ENCODE results near the gene GET3.
A peak's percentile ranks its signal among the peaks of the same experiment; 100 is the strongest.
"Not testable (repeated sequence)": the region's sequence is repeated elsewhere in the genome, so short reads cannot be mapped to it uniquely, and the experiment has no call there.

Gene GET3

DNA sequence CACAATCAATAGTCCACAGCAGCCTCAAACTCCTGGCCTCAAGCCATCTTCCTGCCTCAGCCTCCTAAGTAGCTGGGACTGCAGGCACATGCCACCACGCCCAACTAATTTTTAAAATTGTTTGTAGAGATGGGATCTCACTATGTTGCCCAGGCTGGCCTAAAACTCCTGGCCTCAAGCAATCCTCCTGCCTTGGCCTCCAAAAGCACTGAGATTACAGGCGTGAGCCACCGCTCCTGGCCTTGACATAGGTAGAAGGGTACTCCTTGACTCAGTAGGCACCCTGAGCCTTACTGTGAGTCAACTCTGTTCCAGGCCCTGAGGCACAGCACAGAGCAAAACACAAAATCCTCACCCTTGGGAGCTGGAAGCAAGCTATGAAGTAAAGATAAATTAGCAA, 21.4 kb upstream of the GET3 start:
- no peak for DNase-seq (ENCODE audit: low spot score)

DNA sequence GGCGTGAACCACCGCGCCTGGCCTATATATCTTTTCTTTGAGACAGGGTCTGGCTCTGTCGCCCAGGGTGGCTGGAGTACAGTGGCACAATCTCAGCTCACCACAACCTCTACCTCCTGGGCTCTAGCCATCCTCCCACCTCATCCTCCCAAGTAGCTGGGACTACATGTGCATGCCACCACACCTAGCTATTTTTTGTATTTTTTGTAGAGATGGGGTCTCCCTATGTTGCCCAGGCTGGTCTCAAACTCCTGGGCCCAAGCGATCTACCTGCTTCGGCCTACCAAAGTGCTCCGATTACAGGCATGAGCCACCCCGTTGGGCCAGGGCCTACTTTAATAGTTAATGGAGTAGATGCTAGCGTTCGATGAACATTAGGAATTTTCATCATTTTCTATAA, 17.0 kb upstream of the GET3 start:
- DNase-seq (ENCODE audit: low spot score) = no peak

DNA sequence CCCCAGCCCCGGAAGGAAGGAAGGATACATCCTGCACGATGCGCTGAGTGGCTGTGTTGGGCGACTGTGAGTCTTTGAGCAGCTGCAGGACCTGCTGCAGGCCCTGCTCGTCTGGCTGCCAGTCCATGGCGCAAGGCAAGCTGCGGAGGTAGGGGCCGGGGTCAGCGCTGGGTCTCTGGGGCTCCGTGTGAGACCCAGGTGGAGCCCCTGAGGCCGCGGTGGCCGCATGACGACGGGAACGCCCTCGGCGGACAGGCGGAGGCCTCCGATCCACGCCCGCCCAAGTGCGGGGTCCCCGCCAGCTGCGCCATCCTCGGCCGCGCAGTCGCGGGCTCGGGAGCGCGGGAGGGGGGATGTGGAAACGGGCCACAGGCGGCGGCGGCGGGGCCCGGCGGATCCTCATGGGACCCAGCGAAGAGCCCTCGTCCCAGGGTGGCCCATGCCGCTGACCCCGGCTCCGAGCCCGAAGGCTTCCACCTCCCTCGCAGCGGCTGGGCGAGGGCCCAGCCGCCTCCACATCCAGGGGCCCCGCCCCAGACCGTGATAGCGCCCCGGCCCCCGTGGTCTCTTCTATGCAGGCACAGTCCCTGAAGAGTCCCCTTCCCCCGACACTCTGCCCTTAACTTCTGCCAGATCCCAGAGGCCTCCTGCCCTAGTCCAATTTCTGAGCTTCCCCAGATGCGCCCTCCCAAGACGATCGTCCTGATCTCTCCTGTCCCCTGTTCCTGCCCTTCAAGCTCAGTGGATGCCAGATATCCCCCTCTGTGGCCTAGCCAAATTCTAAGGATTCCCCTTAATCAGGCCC, 16.2 kb upstream of the GET3 start:
- DNase-seq (ENCODE audit: low spot score) = peak; percentile 59

DNA sequence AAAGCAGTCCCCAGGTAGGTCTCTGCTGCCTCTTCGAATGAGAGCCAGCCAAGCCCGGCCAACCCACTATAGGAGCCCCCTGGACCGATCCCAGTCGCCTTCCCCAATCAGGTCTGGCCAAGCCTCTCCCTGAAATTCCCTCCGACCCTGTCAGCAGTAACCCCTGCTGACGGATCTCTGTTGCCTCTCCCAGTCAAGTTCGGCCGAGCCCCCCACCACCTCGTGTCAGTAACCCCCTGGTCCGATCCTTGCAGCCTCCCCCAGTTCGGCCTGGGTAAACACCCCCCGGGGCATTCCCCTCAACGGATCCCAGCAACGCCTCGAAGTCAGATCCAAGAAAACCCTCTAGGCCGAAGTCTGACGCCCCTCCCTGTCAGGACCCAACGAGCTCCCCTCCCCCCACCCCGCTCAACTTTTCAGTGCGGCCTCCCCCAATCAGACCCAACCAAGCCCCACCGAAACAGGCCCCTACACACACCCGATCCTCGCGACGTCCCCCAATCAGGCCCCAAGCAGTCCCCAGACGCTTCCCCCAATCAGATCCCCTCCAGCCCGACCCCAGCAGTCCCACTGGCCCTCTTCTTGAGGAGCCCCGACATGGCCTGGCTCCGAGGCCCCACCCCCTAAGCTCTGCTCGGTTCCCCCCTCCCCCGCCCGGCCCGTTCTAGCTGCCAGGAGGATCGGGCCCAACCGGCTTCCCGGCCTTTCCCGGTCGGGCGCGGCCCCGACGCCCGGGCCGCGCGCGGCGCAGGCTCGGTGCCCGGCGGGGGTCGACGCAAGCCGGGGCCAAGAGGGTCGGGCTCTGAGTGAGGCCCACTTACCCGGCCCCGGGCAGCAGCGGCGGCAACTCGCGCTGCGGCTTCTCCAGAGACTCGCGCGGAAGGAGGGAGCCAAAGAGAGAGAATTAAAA, 15.4 kb upstream of the GET3 start:
- DNase-seq (ENCODE audit: low spot score) = peak; percentile 76

DNA sequence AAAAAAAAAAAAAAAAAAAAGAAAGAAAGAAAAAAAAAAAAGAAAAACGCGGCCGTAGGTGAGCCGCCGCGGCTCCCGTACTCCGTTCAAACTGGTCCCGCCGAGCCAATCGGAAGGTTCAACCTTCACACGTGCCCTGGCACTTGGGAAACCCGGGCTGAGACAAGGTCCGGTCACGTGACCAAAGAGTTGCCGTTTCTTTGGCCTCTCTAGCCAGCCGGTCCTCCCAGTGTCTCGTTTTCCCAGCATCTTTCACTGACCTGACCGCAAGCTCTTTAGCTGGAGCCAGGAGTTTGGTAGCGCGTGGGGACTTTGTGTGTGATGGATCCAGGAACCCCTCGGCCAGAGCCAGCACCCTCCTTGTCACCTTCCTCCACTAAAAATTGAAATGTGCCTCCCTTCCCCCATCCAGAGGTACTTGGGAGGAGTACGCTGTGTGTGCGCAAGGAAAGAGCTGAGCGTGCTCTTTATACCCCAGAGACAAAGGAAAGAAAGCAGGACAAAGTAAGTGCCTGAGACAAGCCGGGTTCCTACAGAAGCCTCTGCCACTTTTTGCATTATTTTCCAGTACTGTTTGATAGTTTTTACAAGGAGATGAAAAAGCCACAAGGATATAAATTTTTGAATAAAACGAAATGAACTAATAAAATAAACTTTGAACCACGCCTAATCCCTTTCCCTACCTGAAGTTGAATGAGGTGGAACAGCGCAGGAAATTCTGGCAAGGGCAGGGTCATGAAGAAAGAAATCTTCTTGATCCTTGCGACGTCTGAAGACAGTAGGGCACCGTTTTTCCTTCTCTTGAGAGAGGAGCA, 14.5 kb upstream of the GET3 start:
- DNase-seq (ENCODE audit: low spot score) = peak; percentile 94

DNA sequence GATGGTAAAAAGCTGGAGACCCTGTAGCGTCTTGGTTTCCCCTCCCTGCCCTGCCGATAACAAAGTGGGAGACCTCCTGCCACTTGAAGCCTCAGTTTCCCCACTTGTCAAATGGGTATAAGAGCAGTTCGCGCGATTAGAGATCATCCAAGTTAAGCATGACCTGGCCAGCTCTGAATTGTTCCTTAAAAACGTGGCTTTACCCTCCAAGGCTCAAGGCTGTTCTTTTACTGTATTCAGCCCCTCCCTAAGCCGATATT, 14.0 kb upstream of the GET3 start:
- DNase-seq (ENCODE audit: low spot score) = no peak

DNA sequence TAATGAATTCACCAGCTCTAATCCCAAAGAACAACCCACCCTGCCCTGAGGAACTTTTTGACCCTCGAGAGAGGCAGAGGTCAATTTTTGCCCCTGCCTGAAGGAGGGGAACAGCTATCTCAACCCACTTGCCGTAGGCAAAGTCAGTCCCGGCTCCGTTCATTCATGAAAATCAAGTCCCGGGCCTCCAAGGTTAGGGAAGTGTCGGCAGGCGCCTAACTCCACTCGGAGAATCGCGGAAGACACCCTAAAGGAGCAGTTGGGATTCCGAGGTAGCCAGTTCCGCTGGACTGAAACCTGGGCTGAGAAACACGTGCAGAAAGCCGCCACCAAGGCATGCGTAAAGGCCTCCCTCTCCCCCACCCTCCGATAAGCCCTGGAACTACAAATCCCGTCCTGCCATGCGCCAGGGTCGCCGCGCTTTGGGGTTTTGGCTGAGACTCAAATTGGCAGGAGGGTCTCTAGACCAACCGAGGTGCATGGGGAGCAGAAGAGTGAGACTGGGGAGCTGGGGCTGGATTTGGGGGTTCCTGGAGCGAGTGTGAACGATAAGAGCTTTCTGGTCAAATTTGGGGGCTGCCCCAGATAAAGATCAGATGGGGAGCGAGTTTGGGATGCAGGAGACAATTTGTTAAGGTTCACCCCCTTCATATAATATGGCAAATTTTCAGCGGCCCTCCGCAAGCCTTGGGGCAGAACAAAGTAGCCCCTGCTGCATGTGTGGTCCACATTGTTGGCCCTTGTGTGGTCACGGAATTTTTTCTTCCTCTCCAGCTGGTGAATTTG, 13.5 kb upstream of the GET3 start, which contains the start of gene TNPO2:
Gene TNPO2 (minus strand): TSS at position 292 of the 786 bp plus-strand sequence. CDS start 2,955 bp downstream, outside the sequence.
- DNase-seq (ENCODE audit: low spot score) = peak; percentile 87

DNA sequence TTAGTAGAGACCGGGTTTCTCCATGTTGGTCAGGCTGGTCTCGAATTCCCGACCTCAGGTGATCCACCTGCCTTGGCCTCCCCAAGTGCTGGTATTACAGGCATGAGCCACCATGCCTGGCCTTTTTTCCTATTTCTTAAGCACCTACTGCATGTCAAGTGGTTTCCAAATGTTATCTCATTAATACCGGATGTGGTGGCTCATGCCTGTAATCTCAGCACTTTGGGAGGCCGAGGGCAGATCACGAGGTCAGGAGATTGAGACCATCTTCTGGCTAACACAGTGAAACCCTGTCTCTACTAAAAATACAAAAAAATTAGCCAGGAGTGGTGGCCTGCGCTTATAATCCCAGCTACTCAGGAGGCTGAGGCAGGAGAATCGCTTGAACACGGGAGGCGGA, 11.7 kb upstream of the GET3 start:
- not testable (repeated sequence) for DNase-seq (ENCODE audit: low spot score)

DNA sequence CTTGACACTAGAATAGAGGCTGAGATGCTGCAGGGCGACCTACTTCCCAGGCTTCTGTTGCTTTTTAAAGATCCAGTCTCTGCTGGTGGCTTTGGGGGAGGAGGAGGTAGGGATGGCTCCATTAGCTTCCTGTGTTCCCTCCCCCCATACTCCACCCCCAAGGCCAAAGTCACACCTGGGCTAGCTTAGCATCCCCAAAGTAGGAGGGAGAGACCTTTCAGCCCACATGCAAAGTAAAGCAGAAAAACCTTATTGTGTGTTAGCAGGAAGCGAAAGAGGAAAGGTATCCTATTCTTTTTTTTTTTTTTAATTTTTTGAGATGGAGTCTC, 10.3 kb upstream of the GET3 start:
- DNase-seq (ENCODE audit: low spot score) = no peak

DNA sequence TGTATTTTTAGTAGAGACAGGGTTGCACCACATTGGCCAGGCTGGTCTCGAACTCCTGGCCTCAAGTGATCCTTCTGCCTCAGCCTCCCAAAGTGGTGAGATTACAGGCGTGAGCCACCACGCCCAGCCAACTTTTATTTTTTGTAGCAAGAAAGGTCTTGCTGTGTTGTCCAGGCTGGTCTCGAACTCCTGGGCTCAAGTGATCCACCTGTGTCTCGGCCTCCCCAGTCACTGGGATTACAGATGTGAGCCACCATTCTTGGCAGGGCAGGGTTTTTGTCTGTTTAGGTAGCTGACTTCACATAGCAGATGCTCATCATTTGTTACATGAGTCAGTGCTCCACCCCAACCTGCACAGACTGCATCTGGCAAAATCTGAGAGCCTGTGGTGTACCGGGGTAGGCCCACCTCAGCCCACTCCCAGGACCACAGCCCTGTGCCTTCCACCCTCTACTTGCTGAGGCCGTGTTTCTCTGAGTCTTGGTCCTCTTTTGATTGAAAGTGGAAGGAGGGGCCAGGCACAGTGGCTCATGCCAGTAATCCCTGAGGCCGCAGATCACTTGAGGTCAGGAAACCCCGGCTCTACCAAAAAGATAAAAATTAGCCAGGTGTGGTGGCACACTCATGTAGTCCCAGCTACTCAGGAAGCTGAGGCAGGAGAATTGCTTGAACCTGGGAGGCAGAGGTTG, 9.4 kb upstream of the GET3 start:
- no peak for DNase-seq (ENCODE audit: low spot score)

DNA sequence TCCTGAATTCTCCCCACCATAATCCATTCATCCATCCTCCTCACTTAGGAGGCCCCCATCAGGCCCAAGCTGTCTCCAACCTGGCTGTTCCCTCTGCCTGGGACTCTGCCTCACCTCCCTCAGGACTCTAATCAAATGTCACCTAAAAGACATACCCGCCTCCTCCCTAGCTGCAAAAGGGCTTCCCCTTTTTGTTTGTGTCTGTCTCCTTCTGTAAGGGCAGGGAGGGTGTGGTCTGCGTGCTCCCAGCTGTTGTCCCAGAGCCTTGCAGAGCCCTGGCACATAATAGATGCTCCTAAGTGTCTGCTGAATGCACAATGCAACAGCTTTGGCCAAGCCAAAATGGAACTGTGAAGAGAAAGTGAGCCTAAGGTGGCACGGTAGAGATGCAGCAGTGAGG, 7.2 kb upstream of the GET3 start:
- no peak for DNase-seq (ENCODE audit: low spot score)

DNA sequence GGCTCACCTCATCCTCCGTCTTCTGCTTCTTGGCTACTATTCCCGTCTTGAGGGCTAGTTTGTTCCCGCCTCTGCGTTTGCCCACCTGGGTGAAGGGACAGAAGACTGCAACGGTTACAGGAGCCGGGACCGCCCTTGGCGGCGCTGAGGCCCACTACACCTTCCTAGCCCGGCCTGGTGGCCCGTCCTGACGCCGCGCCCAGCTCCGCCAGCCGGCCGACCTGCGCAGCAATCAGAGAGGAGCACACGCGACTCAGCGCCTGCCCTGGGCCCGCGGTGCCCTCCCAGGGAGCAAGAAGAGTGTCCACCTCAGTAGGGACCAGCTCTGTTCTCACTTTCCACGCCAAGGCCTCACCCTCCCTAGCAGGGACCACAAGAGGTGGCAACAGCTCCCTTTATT, 6.0 kb upstream of the GET3 start:
- no peak for DNase-seq (ENCODE audit: low spot score)

DNA sequence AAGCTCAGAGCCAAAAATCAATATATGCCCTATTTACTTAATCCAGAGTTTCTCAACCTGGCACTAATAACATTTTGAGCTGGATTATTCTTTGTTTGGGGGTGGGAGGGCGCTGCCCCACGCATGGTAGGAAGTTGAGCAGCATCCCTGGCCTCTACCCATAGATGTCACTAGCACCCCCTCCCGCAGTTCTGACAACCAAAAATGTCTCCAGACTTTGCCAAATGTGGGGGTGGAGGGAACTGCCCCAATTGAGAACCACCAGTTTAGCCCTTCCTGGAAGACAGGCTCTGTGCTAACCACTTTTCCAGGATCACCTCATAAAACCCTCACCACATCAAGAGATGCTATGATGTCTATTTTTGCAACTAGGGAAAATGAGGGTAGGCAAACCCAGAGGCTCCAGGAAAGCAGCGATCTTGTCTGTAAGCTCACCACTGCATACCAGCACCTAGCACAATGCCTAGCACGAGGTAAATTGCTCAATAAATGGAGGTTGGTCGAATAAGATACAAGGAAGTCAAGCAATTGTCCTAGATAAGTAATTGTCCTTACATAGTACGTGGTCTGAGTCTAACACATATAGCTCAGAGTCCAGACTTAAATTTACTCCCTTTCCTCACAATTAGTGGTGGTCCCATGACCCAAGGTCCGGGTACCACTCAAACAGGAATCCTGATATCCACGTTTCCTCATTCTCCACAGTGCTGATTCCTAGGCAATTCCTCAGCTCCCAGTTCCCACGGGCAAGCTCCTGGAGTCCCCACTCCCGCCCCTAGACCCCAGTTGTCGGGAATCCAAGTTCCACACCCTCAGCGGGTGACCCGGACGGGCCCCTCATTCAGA, 3.7 kb upstream of the GET3 start:
- peak; percentile 64 for DNase-seq (ENCODE audit: low spot score)

DNA sequence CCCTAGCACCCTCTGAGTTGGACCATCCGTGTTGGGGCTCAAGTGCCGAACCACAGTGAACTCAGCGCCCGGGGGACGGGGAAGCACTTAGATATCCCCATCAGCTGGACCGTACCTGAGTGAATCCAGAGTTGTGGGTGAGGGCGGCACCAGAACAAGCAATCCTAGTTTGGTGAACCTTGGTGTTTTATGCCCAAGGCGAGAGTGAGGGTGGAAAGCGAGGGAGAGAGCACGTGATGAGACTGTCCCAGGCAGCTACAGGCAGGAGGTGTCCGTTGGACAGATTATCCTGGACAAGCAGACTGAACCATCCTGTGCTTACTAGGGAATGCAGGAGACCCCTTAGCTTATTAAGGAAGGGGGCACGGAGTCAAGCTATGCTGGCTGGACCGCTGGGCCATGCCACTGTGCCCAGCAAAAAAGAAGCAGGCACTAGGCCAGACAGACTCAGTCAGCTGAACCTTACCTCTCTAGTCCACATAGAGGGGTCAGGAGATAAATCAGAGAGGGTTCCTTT, 596 bp downstream of the GET3 start:
- DNase-seq (ENCODE audit: low spot score) = no peak

DNA sequence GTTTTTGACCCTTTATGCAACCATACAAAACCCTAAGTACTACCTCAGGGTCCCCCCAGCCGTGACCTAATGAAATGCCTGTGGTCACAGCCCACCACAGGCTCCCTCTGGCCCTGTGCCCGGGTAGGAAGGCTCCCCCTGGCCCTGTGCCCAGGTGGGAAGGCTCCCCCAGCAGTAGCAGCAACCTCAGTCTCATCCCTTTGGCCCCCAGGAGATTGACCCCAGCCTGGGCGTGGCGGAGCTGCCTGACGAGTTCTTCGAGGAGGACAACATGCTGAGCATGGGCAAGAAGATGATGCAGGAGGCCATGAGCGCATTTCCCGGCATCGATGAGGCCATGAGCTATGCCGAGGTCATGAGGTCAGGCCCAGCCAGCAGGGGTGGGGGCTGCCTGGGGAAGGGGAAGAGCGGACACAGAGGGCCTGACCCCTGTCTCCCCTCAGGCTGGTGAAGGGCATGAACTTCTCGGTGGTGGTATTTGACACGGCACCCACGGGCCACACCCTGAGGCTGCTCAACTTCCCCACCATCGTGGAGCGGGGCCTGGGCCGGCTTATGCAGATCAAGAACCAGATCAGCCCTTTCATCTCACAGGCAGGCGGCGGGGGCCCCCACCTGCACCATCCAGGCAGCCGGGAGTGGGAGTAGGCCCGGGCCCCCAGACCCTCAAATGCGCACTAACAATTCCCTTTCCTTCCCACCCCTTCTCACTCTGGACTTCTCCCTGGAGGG, 8.0 kb downstream of the GET3 start:
- DNase-seq (ENCODE audit: low spot score) = no peak

DNA sequence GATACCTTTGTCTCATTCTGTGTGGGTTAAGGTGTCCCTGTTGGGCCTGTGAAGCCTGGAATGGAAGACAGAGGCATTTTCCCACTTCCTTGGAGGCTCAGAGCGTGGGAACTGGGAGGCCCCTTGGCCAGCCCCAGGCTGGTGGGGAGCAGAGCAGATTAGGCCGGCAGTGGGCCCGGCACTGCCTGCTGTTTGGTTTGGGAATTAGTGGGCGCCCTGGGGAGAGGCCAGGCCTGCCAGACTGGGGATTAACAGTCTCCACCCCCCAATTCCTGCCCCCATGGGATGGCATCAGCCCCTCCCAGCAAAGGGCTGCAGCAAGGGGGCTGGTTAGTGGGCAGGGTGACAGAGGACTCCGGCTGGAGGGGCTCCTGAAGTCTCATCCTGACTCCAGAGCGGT, 11.2 kb downstream of the GET3 start:
- DNase-seq (ENCODE audit: low spot score) = peak; percentile 92

DNA sequence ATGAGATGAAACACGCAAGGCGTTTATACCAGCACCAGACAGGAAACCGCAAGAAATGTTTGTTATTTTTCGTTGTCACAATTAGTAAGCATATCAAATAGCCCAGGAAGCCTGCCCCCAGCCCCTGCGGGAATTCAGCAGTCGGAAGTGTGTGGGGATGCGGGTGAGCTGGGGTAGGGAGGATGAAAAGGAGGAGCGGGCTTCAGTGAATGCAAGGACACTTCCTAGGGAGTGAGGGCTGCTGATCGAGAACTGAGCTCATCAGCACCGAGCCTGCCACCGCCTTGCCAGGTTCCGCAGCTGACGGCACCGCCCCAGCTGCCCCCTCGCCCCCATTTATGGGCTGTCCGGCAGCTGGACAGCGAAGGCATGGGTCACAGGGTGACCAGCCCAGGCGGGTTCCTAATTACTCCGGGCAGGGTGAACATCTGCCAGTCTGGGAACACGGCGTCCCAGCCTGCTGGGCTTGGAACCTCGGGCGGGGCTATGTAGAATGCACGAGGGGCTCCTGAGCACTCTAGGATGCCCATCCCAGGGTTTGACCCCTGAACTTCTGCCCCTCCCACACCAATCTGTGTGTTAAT, 12.7 kb downstream of the GET3 start:
- DNase-seq (ENCODE audit: low spot score) = no peak

DNA sequence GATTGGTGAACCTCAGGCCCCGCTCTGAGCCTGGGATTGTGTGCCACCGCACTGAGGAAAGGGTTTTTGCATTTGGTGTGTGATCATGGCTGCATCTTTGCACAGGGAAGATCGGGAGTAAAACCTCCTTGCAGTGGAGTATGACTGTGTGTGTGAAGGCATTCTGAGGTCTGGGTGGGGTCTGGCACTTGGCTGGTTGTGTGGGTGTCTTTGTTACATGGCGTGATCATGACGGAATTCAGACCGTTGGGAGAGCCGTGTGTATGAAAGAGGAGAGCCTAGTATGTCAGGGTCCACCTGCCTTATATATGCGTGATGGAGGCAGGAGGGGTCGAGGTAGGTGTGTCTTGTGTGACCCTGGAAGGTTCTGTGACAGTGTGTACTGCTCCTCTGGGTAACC, 13.6 kb downstream of the GET3 start:
- no peak for DNase-seq (ENCODE audit: low spot score)

DNA sequence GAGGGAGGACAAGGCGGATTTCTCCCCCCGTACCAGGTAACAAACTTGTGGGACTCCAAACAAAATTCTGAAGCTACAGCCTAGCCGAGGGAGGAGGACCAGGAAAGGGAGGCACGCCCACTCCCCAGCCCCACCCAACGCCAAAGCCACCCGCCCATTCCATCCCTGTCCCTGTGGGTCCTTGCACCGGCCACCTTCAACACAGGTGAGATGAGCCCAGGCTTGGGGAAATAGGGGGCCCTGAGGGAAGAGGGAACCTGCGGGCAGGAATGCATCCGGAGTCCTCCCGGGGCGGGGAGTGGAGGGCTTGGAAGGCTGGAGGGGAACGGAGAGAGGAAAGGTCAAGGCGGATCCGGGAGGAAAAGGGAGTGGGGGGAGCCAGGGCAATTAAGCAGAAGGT, 14.3 kb downstream of the GET3 start, which contains the start of gene BEST2:
Gene BEST2 (plus strand): TSS at position 157 of the 400 bp plus-strand sequence. CDS start 802 bp downstream, outside the sequence.
- DNase-seq (ENCODE audit: low spot score) = no peak

Data from D341Med (cell line).